ENCODE data around the gene CDH26.
"Not testable (repeated sequence)": the region's sequence is repeated elsewhere in the genome, so short reads cannot be mapped to it uniquely, and the experiment has no call there.

Gene CDH26

GRCh38 chr20:59942245-59942644 is 16.0 kb upstream of the CDH26 start:
- no peak for DNase-seq

- DNase-seq = no peak
Observed at GRCh38 chr20:59944726-59945125, 13.5 kb upstream of the CDH26 start.

- DNase-seq = no peak
Observed at GRCh38 chr20:59945175-59945574, 13.0 kb upstream of the CDH26 start.

GRCh38 chr20:59945731-59946130 is 12.5 kb upstream of the CDH26 start:
- DNase-seq = no peak

- DNase-seq = no peak
Observed at GRCh38 chr20:59947376-59947775, 10.8 kb upstream of the CDH26 start.

- DNase-seq = no peak
Observed at GRCh38 chr20:59948212-59948611, 10.0 kb upstream of the CDH26 start.

GRCh38 chr20:59948828-59949720 is 9.1 kb upstream of the CDH26 start:
- peak; percentile 38 to 46 for DNase-seq

- no peak for DNase-seq
Observed at GRCh38 chr20:59949911-59950310, 8.3 kb upstream of the CDH26 start.

- DNase-seq = no peak
Observed at GRCh38 chr20:59954718-59955117, 3.5 kb upstream of the CDH26 start.

GRCh38 chr20:59955131-59955796 is 3.0 kb upstream of the CDH26 start:
- no peak for DNase-seq

GRCh38 chr20:59957568-59957967 is 655 bp upstream of the CDH26 start:
- DNase-seq = not testable (repeated sequence)

- DNase-seq = no peak
Observed at GRCh38 chr20:59958626-59959025, 403 bp downstream of the CDH26 start.

- DNase-seq = no peak
Observed at GRCh38 chr20:59961423-59961822, 3.2 kb downstream of the CDH26 start.

- DNase-seq = no peak
Observed at GRCh38 chr20:59962155-59962554, 3.9 kb downstream of the CDH26 start.

- DNase-seq = no peak
Observed at GRCh38 chr20:59966428-59966827, 8.2 kb downstream of the CDH26 start.

- DNase-seq = no peak
Observed at GRCh38 chr20:59971428-59971827, 13.2 kb downstream of the CDH26 start.

- no peak for DNase-seq
Observed at GRCh38 chr20:59972037-59972801, 14.0 kb downstream of the CDH26 start.

- no peak for DNase-seq
Observed at GRCh38 chr20:59976156-59976782, 18.0 kb downstream of the CDH26 start.

GRCh38 chr20:59977086-59977485 is 18.9 kb downstream of the CDH26 start:
- no peak for DNase-seq

- DNase-seq = no peak
Observed at GRCh38 chr20:59983076-59983475, 24.9 kb downstream of the CDH26 start.

- no peak for DNase-seq
Observed at GRCh38 chr20:59984541-59984940, 26.3 kb downstream of the CDH26 start.

GRCh38 chr20:59985164-59985563 is 26.9 kb downstream of the CDH26 start:
- DNase-seq = no peak

GRCh38 chr20:59985864-59986263 is 27.6 kb downstream of the CDH26 start:
- no peak for DNase-seq
